Stimulated activated CD4-positive, alpha-beta T cell treated with anti-CD3 and anti-CD28 coated beads, TNF-alpha, amount 100 ng/mL, for 48 hours (primary cell): ENCODE measurements around the gene C19orf33.
"Not testable (repeated sequence)": the region's sequence is repeated elsewhere in the genome, so short reads cannot be mapped to it uniquely, and the experiment has no call there.

ENCODE experiments used
- DNase-seq, 3 donors: peaks; one replicate each; pipeline ENCODE4 v3.0.0-alpha.2; 2020; ENCODE audit warnings: low read depth in 3 of 3

C19orf33 gene

GRCh38 chr19:38339011-38339410, 35.0 kb downstream of the C19orf33 start:
- not testable (repeated sequence) for DNase-seq

- no peak for DNase-seq
These were observed 36.9 kb downstream of the C19orf33 start for GRCh38 chr19:38340927-38341326.

GRCh38 chr19:38346837-38347236, 42.8 kb downstream of the C19orf33 start:
- DNase-seq: no peak

GRCh38 chr19:38350883-38351282, 46.8 kb downstream of the C19orf33 start:
- no peak for DNase-seq

GRCh38 chr19:38351865-38352395, 47.9 kb downstream of the C19orf33 start:
- DNase-seq: no peak

- DNase-seq: no peak
These were observed 48.6 kb downstream of the C19orf33 start for GRCh38 chr19:38352611-38353010.
